ENCODE data around the gene LPGAT1. TPM values are rescaled to one million over a fixed set of nuclear protein-coding genes. Genes with fewer than 3 reads are reported as not detected.

The LPGAT1 gene
- total RNA-seq, 3 donors from 2014 or later (not counting 1 experiment from before 2014, with no cell fraction given): 58.6 to 76.3 (median 71.5) TPM

DNA sequence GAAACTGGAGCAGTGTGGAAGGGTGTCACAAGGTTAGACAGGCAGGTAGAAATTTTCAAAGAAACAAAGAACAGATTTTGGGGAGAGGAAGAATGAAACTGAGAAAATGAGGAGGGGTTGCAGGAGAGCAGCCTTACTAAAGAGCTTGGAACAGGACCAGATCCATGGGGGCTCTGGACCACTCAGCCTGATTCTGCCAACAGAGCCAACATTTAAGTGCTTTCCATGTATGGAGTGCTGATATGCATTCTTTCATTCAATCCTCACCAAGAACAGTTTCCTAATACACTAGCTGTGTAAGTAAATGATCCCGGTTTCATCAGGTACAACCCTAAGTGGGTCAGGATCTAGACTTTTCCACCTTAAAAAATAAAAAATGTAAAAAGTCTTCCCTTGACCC is 16.2 kb downstream of the LPGAT1 start:
- Histone ChIP-seq H3K4me1 (ENCODE audit: control insufficient read depth, insufficient read depth, low read length) (no peaks in the 10 kb centered on the region), H3K27me3 (ENCODE audit: control insufficient read depth, insufficient read depth, low read length) (no peaks in the 10 kb centered on the region), H3K9me3 (ENCODE audit: control insufficient read depth, insufficient read depth, low read length) (no peaks in the 10 kb centered on the region), H3K36me3 (ENCODE audit: control insufficient read depth, insufficient read depth, low read length) (peaks cover 16% of the 10 kb centered on the region), H3K27ac (ENCODE audit: low read length) (no peak overlapping the region), H3K4me3 (ENCODE audit: low read length) (no peak overlapping the region)
- WGBS (ENCODE audit: insufficient coverage): 100% methylated on average over 1 of the region's 1 CpG
- TF ChIP-seq, protein P1, sequence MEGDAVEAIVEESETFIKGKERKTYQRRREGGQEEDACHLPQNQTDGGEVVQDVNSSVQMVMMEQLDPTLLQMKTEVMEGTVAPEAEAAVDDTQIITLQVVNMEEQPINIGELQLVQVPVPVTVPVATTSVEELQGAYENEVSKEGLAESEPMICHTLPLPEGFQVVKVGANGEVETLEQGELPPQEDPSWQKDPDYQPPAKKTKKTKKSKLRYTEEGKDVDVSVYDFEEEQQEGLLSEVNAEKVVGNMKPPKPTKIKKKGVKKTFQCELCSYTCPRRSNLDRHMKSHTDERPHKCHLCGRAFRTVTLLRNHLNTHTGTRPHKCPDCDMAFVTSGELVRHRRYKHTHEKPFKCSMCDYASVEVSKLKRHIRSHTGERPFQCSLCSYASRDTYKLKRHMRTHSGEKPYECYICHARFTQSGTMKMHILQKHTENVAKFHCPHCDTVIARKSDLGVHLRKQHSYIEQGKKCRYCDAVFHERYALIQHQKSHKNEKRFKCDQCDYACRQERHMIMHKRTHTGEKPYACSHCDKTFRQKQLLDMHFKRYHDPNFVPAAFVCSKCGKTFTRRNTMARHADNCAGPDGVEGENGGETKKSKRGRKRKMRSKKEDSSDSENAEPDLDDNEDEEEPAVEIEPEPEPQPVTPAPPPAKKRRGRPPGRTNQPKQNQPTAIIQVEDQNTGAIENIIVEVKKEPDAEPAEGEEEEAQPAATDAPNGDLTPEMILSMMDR (IDR thresholded peaks at IDR 0.05): no peak
- Mint-ChIP-seq H3K4me3 (no peak overlapping the region), H3K27ac (no peak overlapping the region), H3K36me3 (peaks cover 19% of the 10 kb centered on the region), H3K9me3 (no peaks in the 10 kb centered on the region), H3K27me3 (ENCODE audit: low read depth in 2 of 2) (no peaks in the 10 kb centered on the region), H3K4me1 (peaks cover 11 to 20% of the 10 kb centered on the region in 2 donors)
- ATAC-seq (no peak), DNase-seq (no peak)
- intact Hi-C loops (cut with micrococcal nuclease): no loop called here

DNA sequence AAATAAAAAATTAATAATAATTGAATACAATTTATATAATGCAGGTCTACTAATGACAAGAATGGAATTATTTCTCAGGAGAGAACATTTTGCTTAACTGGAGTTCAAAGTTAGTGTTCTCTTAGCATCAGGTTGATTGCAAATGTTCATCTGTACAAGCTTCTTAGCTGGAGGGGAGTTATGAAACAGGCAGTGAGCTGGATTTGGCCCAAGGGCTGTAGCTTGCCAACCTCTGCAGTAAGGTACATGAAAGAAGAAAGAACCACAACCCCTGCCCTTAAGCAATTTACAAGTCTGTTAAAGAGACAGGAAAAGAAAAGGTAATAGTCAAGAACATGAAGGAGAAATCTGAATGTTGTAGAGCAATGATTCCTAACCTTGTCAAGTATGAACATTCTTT is 17.0 kb downstream of the LPGAT1 start:
- Histone ChIP-seq H3K4me1 (ENCODE audit: control insufficient read depth, insufficient read depth, low read length) (no peaks in the 10 kb centered on the region), H3K4me3 (ENCODE audit: low read length) (no peak overlapping the region), H3K27me3 (ENCODE audit: control insufficient read depth, insufficient read depth, low read length) (no peaks in the 10 kb centered on the region), H3K27ac (ENCODE audit: low read length) (no peak overlapping the region), H3K9me3 (ENCODE audit: control insufficient read depth, insufficient read depth, low read length) (no peaks in the 10 kb centered on the region), H3K36me3 (ENCODE audit: control insufficient read depth, insufficient read depth, low read length) (peaks cover 13% of the 10 kb centered on the region)
- H3K27me3 Mint-ChIP-seq (ENCODE audit: low read depth in 2 of 2): no peaks in the 10 kb centered on the region
- intact Hi-C loops (cut with micrococcal nuclease): no loop called here
- H3K4me3 Mint-ChIP-seq: no peak overlapping the region
- no peak overlapping the region for H3K27ac Mint-ChIP-seq
- TF ChIP-seq, protein P1 (IDR thresholded peaks at IDR 0.05): no peak
- ATAC-seq (no peak), DNase-seq (no peak)
- peaks cover 11 to 22% of the 10 kb centered on the region in 2 donors for H3K4me1 Mint-ChIP-seq
- H3K36me3 Mint-ChIP-seq: peaks cover 19% of the 10 kb centered on the region
- H3K9me3 Mint-ChIP-seq: no peaks in the 10 kb centered on the region

DNA sequence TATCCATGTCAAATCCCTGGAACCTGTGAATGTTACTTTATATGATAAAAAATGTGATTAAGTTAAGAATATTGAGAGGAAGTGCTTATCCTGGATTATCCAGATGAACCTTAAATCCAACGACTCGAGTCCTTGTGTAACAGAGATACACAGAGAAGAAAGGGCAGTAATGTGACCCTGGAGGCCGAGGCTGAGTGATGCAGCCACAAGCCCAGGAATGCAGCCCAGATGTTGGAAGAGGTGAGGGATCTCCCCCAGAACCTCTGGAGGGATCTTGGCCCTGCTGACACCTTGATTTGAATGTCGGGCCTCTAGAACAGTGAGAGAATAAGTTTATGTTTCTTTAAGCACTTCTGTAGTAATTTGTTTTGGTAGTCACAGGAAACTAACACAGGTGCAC is 18.0 kb downstream of the LPGAT1 start:
- H3K9me3 Mint-ChIP-seq: no peaks in the 10 kb centered on the region
- DNase-seq: no peak
- H3K4me1 Mint-ChIP-seq: peaks cover 11 to 28% of the 10 kb centered on the region in 2 donors
- Histone ChIP-seq H3K27ac (ENCODE audit: low read length) (no peak overlapping the region), H3K4me1 (ENCODE audit: control insufficient read depth, insufficient read depth, low read length) (no peaks in the 10 kb centered on the region), H3K9me3 (ENCODE audit: control insufficient read depth, insufficient read depth, low read length) (no peaks in the 10 kb centered on the region), H3K27me3 (ENCODE audit: control insufficient read depth, insufficient read depth, low read length) (no peaks in the 10 kb centered on the region), H3K36me3 (ENCODE audit: control insufficient read depth, insufficient read depth, low read length) (peaks cover 9% of the 10 kb centered on the region), H3K4me3 (ENCODE audit: low read length) (no peak overlapping the region)
- H3K36me3 Mint-ChIP-seq: peaks cover 19% of the 10 kb centered on the region
- H3K4me3 Mint-ChIP-seq: no peak overlapping the region
- TF ChIP-seq, protein P1 (IDR thresholded peaks at IDR 0.05): no peak
- no peak for ATAC-seq
- intact Hi-C loops (cut with micrococcal nuclease): no loop called here
- H3K27ac Mint-ChIP-seq: no peak overlapping the region
- WGBS (ENCODE audit: insufficient coverage): 93% methylated on average over 4 of the region's 4 CpGs
- no peaks in the 10 kb centered on the region for H3K27me3 Mint-ChIP-seq (ENCODE audit: low read depth in 2 of 2)

DNA sequence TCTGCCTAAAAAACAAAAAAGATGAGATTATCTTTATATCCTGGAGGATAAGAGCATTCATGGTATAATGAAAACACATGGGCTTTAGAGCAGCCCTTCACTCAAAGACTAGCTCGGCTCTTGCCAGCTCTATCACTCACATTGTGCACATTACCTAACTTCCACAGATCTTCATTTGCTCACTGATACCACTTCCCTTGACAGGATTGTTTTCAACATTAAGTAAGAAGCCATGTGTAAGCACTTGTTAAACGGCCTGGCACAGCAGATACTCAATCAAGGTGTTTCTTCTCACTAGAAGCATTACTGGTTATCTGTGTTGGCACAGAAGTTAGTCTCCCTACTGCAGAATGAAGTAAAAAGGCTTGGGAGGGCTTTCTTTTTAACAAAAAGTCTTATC is 18.7 kb downstream of the LPGAT1 start:
- H3K9me3 ChIP-seq (ENCODE audit: control insufficient read depth, insufficient read depth, low read length): no peaks in the 10 kb centered on the region
- no peaks in the 10 kb centered on the region for H3K27me3 ChIP-seq (ENCODE audit: control insufficient read depth, insufficient read depth, low read length)
- TF ChIP-seq, protein P1 (IDR thresholded peaks at IDR 0.05): no peak
- H3K4me3 ChIP-seq (ENCODE audit: low read length): no peak overlapping the region
- ATAC-seq (no peak), DNase-seq (no peak)
- Mint-ChIP-seq H3K9me3 (no peaks in the 10 kb centered on the region), H3K36me3 (peaks cover 19% of the 10 kb centered on the region), H3K27me3 (ENCODE audit: low read depth in 2 of 2) (no peaks in the 10 kb centered on the region), H3K4me3 (no peak overlapping the region), H3K27ac (no peak overlapping the region), H3K4me1 (peaks cover 11 to 28% of the 10 kb centered on the region in 2 donors)
- H3K4me1 ChIP-seq (ENCODE audit: control insufficient read depth, insufficient read depth, low read length): no peaks in the 10 kb centered on the region
- WGBS (ENCODE audit: insufficient coverage): 83% methylated on average over 1 of the region's 2 CpGs
- no peak overlapping the region for H3K27ac ChIP-seq (ENCODE audit: low read length)
- intact Hi-C loops (cut with micrococcal nuclease): no loop called here
- peaks cover 9% of the 10 kb centered on the region for H3K36me3 ChIP-seq (ENCODE audit: control insufficient read depth, insufficient read depth, low read length)

Measured in natural killer cell (primary cell).